ENCODE measurements around the gene KIF3B. TPM values are rescaled to one million over a fixed set of nuclear protein-coding genes. Genes with fewer than 3 reads are reported as not detected.

Gene KIF3B
- 22.5 to 27.3 TPM (median 25.6 TPM) in 5 replicates for total RNA-seq (2022; extraction: Qiagen RNA extraction; ENCODE audit: low read depth)

GRCh38 chr20:32277361-32278198, at the start of gene KIF3B:
KIF3B (plus strand) TSS chr20:32277651; CDS start chr20:32309778, 32,127 bp downstream.

GRCh38 chr20:32357869-32358631, 80.6 kb downstream of the KIF3B start, which contains the start of gene ASXL1:
ASXL1 (plus strand) TSS chr20:32358331; CDS start chr20:32358776, 445 bp downstream.

Other genes starting within 250 kb of the KIF3B start
- 0.08 to 0.13 TPM (median 0.10 TPM) in 4 of 5 replicates, not detected in the other for gene HCK, start 225.4 kb upstream of the KIF3B start, total RNA-seq (2022; extraction: Qiagen RNA extraction; ENCODE audit: low read depth)
- gene TM9SF4, start 167.9 kb upstream of the KIF3B start, total RNA-seq (2022; extraction: Qiagen RNA extraction; ENCODE audit: low read depth): 32.1 to 38.3 TPM (median 36.5 TPM) in 5 replicates
- gene PLAGL2, start 69.9 kb upstream of the KIF3B start, total RNA-seq (2022; extraction: Qiagen RNA extraction; ENCODE audit: low read depth): 12.1 to 13.5 TPM (median 12.6 TPM) in 5 replicates
- 37.2 to 44.1 TPM (median 39.1 TPM) in 5 replicates for gene POFUT1, start 69.8 kb upstream of the KIF3B start, total RNA-seq (2022; extraction: Qiagen RNA extraction; ENCODE audit: low read depth)
- gene ASXL1, start 80.7 kb downstream of the KIF3B start, total RNA-seq (2022; extraction: Qiagen RNA extraction; ENCODE audit: low read depth): 29.8 to 33.6 TPM (median 32.2 TPM) in 5 replicates